K562 treated with DMSO at 1 percent for 48 hours (cell line): ENCODE measurements around the gene MICB. TPM values are rescaled to one million over a fixed set of nuclear protein-coding genes. Genes with fewer than 3 reads are reported as not detected.

ENCODE experiments used
- total RNA-seq: library from RNA; unstranded; fragments of 300-600 nt; gene quantifications from 2 replicates; pipeline ENCODE4 v1.2.3, GENCODE V29; 2022; ENCODE audit warnings: low replicate concordance; ENCODE audit errors: extremely low read depth

Gene MICB
- not detected in 2 replicates for total RNA-seq

GRCh38 chr6:31497531-31498476, at the start of gene MICB:
MICB (plus strand) TSS chr6:31498145; CDS start chr6:31498194, 49 bp downstream.

GRCh38 chr6:31528821-31529328, 30.9 kb downstream of the MICB start, which contains the start of gene MCCD1:
MCCD1 (plus strand) TSS chr6:31528962; CDS start chr6:31529015, 53 bp downstream.

GRCh38 chr6:31541658-31542521, 43.9 kb downstream of the MICB start, which contains the start of gene DDX39B:
DDX39B (minus strand) TSS chr6:31542003; CDS start chr6:31540532, 1,471 bp downstream.

GRCh38 chr6:31546339-31546957, 48.5 kb downstream of the MICB start, which contains the start of gene ATP6V1G2:
ATP6V1G2 (minus strand) TSS chr6:31546608; CDS start chr6:31546559, 49 bp downstream.

GRCh38 chr6:31546958-31547726, 49.2 kb downstream of the MICB start, which contains the start of gene NFKBIL1:
NFKBIL1 (plus strand) TSS chr6:31547608; CDS start chr6:31547695, 87 bp downstream.

Other genes starting within 250 kb of the MICB start
- gene HLA-C, start 226.1 kb upstream of the MICB start, total RNA-seq, result not detected in 2 replicates
- gene HLA-B, start 141.0 kb upstream of the MICB start, total RNA-seq, result not detected in 2 replicates
- not detected in 2 replicates for gene MICA, start 94.5 kb upstream of the MICB start, total RNA-seq
- not detected in 2 replicates for gene MCCD1, start 30.8 kb downstream of the MICB start, total RNA-seq
- gene DDX39B, start 43.9 kb downstream of the MICB start, total RNA-seq, result not detected in 2 replicates
- not detected in 2 replicates for gene ATP6V1G2, start 48.5 kb downstream of the MICB start, total RNA-seq
- not detected in 2 replicates for gene NFKBIL1, start 49.5 kb downstream of the MICB start, total RNA-seq
- not detected in 2 replicates for gene LTA, start 74.1 kb downstream of the MICB start, total RNA-seq
- not detected in 2 replicates for gene TNF, start 77.4 kb downstream of the MICB start, total RNA-seq
- not detected in 2 replicates for gene LTB, start 84.3 kb downstream of the MICB start, total RNA-seq
- gene LST1, start 88.1 kb downstream of the MICB start, total RNA-seq, result not detected in 2 replicates
- not detected in 2 replicates for gene NCR3, start 94.9 kb downstream of the MICB start, total RNA-seq
- gene AIF1, start 117.1 kb downstream of the MICB start, total RNA-seq, result not detected in 2 replicates
- gene PRRC2A, start 122.6 kb downstream of the MICB start, total RNA-seq, result 599 TPM in 1 of 2 replicates, not detected in the other
- 212 TPM in 1 of 2 replicates, not detected in the other for gene BAG6, start 154.5 kb downstream of the MICB start, total RNA-seq
- not detected in 2 replicates for gene APOM, start 157.7 kb downstream of the MICB start, total RNA-seq
- not detected in 2 replicates for gene C6orf47, start 162.6 kb downstream of the MICB start, total RNA-seq
- gene GPANK1, start 166.9 kb downstream of the MICB start, total RNA-seq, result not detected in 2 replicates
- 596 TPM in 1 of 2 replicates, not detected in the other for gene CSNK2B, start 167.9 kb downstream of the MICB start, total RNA-seq
- not detected in 2 replicates for gene LY6G5B, start 171.8 kb downstream of the MICB start, total RNA-seq
- gene LY6G5C, start 182.9 kb downstream of the MICB start, total RNA-seq, result not detected in 2 replicates
- not detected in 2 replicates for gene ABHD16A, start 205.2 kb downstream of the MICB start, total RNA-seq
- gene LY6G6F, start 208.7 kb downstream of the MICB start, total RNA-seq, result not detected in 2 replicates
- not detected in 2 replicates for gene LY6G6D, start 217.2 kb downstream of the MICB start, total RNA-seq
- not detected in 2 replicates for gene LY6G6C, start 223.6 kb downstream of the MICB start, total RNA-seq
- not detected in 2 replicates for gene MPIG6B, start 225.2 kb downstream of the MICB start, total RNA-seq
- gene DDAH2, start 231.2 kb downstream of the MICB start, total RNA-seq, result not detected in 2 replicates
- 1,281 TPM in 1 of 2 replicates, not detected in the other for gene CLIC1, start 238.4 kb downstream of the MICB start, total RNA-seq
- not detected in 2 replicates for gene MSH5, start 241.9 kb downstream of the MICB start, total RNA-seq